Activated CD8-positive, alpha-beta memory T cell treated with anti-CD3 and anti-CD28 coated beads for 48 hours (primary cell): Measurements from ENCODE around the gene TMEM165.

ENCODE experiments used
- DNase-seq, 3 experiments: peaks; one replicate each; pipeline ENCODE4 v3.0.0-alpha.2; 2020; ENCODE audit warnings: low read depth in 2 of 3, low spot score in 2 of 3

Gene TMEM165

DNA sequence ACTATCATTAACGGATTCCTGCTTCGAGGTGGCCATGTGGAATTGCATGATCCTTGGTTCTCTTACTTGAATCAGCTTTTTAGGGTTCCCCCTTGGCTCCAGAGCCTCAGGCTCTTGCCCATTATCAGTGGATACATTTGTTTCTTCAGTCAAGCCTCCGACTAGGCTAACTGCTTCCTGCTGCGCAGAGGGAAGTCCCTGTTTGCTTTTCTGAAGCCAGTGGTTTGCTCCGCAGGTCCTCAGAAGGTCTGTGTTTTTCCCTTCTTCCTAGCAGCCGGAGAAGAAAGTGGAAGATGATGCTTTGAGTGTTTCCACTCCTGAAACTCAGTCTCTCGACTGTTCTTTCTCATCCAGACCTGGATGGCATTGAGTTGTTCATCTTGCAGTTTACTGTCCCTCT is 29.1 kb upstream of the TMEM165 start:
- DNase-seq: no peak

DNA sequence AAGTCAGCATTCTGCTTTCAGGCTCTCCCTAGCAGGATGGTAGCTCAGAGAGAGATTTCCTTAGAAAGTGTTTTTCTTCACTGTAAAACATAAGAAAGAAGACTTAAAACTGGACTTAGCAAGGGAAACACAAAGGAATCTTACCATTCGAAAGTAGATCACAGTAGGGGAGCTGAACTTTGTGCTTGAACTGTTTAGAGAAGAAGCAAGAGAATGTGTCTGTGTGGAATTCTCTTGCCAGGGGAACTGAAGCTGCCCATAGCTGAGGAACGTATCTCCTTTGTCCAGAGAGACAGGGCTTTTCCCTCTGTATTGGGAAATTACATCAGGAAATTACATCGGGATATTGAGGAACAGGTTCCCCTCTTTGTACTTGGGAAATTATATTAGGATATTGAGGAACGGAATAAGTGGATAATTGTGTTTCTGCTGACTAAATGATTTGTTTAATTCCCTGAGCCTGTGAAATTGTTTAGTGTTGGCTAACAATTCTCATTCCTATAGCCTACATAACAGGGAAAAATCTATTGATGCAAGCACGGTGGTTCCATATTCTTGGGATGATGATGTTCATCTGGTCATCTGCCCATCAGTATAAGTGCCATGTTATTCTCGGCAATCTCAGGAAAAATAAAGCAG is 28.6 kb upstream of the TMEM165 start:
- DNase-seq: no peak

DNA sequence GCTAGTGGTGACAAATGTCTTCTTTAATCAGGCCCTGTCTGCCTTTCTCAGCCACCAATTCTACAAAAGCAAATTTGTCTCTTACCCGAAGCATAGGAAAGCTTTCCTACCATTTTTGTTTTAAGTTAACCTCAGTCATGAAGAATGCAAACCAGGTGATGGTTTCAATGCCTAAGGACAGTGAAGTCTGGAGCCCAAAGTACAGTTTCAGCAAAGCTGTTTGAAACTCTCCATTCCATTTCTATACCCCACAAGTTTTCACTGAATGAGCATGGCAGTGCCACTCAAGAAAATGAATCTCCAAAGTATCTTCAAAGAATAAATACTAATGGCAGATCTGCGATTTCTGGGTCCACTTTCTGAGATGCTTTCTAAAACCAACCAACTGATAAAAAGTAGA is 25.8 kb upstream of the TMEM165 start:
- DNase-seq: no peak

DNA sequence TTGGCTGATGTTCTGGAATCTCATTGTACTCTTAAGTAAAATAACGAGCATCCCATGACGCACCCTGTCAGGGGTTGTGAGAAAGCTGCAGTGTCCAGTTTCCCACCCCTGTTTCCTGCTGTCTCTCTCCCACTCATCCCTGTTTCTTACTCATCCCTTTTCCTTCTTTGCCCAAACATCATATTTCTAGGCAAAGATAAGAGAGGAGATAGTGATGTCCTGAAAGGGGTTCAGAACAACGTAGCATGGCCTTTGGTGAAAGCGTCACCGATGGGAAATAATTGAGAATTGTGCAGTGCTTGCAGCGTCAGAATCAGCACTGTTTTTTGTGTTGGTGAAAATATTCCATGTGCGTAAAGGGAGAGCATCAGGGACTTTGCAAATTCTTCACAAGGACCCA is 23.5 kb upstream of the TMEM165 start:
- DNase-seq: no peak

DNA sequence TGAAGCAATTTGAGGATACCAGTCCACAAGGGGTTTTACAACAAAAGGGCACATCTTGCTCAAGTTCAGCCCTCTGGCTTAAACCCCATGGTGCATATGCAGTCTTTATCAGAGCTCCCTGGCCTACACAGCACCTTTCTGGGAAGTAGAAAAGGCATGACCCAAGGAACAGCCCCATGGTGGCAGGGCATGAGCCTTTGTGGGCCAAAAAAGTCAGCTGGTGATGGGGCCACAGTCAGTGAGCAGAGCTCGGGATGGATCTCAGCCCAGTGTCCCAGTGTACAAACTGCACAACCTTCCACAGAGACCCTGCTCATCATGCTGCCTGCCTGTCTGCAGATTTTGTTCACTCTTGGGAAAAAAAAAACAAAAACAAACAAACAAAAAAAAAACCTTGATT is 22.3 kb upstream of the TMEM165 start:
- DNase-seq: no peak

DNA sequence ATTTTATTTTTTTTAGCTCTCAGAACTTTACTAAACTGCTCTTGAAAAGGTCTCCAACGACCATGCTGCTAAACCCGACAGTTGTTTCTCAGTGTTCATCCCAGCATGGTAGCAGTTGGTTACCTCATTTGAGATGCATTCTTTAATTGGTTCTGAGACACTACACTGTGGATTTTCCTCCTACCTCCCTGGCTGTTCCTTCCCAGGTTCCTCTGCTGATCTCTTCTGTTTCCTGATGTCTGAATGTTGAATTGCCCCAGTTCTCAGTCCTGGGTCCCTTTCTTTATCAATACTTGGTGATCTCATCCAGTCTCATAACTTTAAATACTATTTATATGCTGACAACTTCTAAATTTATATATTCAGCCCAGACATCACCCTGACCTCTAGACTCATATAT is 19.1 kb upstream of the TMEM165 start:
- no peak for DNase-seq

DNA sequence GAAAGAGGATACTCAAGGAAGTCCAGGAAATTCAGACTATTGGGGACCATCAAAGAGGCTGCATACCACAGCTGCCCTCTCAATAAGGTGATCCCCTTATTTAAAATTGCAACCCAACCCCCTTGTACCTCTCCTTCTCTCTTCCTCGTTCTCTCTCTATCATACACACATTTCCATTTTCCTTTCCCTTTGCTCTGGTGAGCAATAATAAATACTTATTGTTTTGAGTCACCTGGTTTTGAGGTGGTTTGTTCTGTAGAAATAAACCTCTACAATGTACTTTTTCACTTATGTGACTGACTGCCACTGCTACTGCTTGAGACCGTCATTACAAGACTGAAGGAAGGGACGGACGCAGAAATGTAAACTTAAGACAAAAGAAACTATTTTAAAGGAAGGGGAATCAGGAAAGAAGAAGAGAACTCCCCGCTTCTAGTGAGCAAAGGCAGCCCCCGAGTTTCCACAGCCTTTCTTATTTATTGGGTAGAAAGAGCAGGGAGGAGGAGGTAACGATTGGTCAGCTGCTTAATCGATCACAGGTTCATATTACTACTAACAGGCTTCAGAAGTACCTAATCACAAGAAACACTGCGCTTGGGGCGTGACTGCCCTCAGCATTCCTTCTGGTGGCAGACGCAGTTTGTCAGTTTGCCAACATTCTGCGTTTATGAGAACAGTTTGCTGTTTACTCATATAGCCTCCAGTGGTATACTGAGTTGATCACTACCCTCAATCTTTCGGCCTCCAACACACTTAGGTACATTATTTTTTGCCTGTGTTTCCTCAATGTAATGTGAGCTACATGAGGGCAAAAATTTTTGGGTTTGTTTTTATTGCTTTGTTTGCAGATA is 16.9 kb upstream of the TMEM165 start:
- DNase-seq: no peak

DNA sequence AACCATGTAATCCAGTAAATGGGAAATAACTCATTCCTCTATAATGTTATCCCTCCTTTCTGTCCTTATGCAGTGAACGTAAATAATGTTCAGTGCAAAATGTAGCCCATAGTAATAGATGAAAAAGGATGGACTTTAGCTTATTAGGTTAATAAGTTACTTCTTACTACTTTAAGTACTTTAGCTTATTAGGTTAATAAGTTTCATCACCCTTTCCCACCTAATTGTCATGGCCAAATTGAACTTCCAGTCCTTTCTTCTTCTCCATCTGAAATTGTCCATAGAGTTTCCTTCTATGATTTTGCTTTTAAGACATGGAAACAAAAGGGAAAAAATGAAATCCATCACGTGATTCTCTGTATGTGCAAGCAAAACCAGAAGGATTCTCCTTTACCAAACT is 15.2 kb upstream of the TMEM165 start:
- no peak for DNase-seq

DNA sequence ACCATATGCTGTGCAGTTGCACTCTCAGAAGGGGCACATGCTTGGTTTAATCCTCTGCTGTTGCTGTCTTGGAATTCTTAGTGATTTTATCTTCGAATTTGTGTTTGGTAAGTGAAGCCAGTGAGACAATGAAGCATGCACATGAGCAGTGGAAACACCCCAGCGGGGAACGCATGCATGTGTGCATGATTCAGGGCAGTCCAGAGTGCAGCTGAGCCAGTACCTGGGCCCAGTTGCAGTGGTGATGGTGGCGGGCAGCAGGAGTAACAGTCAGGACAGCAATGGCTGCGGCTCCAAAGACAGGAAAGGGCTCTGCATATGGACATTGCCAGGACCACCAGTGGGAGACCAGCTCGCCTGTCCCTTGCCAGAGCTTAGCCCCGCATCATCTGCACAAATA is 14.3 kb upstream of the TMEM165 start:
- no peak for DNase-seq

DNA sequence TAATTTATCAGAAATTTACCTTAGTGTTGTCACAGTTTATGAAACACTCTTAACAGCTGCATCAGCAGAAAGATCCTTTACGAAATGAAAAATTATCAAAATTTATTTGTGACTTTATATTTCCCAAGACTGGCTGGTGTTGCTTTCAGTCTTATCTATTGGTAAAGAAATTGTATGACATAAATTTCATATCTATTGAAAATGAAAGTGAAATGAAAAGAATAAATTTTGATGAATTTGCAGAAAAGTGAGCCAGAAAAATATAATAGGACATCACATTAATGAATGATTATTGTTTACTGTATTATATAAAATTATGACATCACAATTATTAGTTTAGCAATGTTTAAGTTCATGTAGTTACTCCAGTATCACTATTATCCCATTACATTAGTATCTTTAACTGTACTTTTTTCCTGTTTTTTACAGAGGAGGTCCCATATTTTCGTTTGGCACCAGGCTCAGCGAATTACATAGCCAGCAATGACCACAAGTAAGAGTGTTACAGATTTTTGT is 13.2 kb upstream of the TMEM165 start:
- DNase-seq: no peak

DNA sequence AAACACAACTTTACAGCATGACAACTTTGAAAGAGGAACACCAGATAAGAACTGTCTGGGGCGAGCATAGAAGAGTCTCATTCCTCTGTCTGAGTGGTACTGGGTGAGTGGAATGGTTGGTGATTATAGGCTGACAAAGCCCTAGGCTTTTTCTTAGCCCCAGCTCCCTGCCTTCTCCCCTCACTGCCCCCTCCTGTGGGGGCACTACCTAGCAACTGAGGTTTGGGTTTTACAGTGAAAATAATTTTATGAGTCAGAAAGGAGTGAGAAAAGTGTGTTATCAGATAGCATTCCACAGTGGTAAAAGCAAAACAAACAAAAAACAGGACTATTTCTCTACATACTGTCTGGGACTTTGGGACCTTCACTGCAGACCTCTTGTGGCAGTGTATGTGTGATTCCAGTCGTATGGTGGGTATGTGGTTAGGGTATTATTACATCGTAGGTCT is 10.5 kb upstream of the TMEM165 start:
- no peak for DNase-seq

DNA sequence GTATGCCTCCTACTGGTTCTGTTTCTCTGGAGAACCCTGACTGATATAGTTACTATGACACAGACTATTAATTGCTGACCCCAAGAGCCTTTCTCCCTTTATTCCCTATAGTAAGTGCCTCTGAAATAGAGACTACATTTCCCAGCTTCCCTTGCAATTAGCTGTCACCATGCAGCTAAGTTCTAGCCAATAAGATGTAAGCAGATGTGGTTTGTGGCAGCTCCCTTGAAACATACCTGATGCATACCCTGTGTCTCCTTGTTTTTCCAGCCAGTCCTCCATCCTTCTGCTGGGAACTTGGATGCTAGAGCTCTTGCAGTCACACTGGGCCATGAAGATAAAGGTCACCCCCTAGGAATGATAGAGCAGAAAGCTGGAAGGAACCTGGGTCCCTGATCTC is 9.7 kb upstream of the TMEM165 start:
- no peak for DNase-seq

DNA sequence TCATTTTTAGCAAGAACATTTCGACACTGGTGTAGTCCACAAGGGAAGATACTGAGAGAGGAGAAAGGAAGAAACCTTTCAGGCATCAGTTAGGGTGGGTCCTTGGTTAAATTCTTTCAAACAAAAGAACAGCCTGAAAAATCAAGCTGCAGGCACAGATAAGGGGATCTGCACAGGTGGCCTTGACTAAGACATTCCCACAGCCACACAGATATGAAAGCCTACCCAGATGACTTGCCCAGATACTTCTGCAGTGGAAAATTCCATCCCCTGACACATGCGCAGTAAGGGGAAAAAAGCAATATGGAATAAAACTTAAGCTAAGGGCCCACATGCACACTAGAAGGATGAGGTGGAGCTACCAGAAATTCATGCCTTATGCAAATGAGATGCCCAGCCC is 8.9 kb upstream of the TMEM165 start:
- no peak for DNase-seq

DNA sequence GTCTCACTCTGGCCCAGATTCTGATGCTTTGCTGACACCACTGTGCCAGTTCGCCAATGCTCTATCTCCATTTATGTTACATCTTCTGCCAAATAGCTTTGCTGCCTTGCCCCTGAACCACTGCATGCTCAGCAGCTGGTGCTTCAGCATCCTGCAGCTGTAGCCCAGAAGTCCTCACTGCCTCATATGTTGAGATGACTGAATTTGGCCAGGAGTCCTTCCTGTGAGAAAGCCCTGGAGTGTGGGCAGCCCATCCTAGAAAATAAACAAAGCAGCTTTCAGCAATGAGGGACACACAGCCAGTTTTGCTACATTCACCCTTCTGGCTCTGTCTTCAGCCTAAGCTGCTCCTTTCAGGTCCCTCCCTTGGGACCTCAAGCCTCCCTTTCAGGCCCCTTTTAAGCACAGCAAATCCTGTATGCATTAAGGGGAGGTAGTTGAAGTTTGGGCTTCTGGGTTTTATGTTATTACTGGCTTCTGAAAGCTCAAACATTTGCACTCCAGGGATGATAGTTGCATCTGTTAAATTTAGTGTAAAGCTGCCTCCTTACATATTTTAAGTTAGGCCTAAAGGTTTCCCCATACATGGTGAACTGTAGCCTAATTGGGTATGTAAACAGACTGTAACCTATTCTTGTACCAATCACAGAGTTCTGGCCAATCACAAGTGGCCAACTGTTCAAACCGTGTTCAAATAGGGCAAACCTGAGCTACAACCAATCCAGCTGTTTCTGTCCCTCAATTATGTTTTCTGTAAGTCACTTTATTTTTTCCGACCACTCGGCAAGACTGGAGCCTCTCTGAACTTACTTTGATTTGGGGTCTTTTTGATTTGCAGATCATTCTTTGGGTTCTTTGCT is 2.1 kb upstream of the TMEM165 start:
- DNase-seq: no peak

DNA sequence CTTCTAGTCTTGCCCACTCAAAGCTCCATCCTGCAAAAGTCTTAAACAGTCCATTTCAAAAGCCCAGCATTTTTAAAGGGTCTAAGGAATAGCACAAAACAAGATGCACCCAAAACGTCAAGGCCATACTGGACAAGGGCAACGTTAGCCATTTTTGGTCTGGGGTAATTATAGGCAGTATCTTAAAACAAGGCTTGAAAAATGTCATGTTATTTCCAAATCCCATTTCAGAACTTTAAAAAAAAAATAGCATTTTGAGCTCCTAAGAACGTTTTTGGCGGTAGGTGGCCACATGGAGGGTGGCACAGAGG is 584 bp upstream of the TMEM165 start:
- DNase-seq: no peak

DNA sequence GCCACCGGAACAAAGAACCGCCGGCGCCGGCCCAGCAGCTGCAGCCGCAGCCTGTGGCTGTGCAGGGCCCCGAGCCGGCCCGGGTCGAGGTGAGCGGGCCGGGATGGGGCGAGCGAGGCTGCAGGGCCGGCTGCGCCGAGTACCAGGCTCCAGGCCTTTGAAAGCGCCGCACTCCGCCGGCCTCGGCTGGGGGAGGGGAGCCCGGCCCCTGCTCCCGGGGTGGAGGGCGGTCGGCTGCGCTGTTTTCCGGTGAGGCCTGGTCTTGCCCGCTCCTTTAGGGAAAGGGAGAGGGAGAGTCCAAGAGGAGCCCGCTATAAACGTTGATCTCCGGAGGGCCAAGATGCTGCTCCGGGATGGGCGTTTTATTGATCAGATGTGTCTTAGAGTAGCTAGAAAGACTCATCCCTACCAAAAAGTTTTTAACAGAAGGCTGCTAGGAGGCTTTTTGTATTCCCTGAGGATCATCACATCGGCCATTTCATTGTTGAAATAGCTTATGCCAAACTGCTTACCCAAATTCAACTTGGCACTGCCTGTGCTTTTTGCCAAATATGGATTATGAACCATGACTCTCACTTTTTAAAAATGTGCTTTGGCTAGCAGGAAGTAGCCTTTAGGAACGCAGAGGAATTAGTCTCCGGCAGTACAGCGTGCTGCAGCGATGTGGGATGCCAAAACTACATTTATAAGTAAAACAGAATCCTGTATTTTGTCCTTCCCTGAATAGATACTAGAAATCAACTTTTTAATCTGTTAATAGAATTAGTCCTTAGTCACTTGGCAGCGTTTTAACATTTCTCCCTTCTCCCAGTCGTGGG is 760 bp downstream of the TMEM165 start:
- DNase-seq: peak in 2 of 3 experiments; percentile 12 to 16

DNA sequence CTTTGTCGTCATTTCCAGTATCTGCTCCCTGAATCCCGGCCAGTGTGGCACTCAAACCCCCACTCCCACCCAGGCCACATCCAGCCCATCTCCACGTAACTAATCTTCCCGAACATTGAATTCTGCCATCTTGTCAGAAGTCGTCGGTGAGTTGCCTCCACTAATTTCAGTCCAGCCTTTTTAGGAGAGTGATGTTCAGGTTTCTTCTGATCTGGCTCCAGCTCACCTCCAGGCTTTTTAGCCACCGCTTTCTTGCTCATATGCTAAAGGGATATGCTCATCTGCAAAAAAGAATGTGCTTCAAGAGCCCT is 1.3 kb downstream of the TMEM165 start:
- DNase-seq: no peak

DNA sequence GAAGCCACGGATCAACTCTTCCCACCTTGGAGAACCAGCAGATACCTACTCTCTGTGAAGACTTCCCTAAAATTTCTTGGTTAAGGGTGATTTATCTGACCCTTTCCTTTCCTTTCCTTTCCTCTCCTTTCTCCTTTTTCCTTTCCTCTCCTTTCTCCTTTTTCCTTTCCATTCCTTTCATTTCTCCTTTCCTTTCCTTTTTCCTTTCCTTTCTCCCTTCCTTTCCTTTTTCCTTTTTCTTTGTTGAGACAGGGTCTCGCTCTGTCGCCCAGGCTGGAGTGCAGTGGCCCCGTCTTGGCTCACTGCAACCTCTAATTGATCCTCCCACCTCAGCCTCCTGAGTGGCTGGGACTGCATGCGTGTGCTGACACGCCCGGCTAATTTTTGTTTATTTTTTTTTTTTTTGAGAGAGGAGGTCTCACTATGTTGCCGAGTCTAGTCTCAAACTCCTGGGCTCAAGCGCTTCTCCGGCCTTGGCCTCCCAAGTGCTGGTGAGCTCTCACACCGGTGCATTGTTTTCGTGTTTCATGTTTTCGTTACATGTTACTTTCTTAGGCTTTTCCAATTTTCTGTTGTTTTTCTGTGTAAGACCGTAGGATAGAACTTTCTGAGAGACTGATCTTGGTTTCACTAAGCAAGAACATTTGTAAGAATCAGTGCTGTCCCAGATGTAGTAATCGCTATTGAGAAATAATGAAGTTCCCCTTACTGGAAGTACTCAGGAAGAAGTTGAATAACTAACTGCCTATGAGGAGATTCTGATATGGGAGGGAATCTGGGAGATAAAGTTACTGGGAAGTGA is 2.0 kb downstream of the TMEM165 start:
- DNase-seq: no peak

DNA sequence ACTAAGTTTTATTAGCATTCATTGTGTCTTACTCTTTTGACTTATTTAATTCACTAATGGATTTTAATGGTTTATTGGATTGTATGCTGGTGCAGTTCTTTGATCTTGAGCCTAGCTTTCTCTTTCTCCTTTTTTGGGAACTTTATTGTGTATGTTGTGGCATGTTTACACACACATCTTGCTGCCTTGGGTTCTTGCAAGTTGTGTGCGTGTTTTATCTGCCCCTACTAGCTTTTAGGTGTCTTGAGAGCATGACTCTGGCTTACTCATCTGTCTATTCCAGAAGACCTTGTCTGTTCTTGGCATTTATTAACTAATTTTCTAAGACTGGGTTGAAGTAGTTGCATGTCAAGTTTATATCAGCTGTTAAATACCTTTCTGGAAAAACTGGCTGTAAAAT is 2.7 kb downstream of the TMEM165 start:
- no peak for DNase-seq

DNA sequence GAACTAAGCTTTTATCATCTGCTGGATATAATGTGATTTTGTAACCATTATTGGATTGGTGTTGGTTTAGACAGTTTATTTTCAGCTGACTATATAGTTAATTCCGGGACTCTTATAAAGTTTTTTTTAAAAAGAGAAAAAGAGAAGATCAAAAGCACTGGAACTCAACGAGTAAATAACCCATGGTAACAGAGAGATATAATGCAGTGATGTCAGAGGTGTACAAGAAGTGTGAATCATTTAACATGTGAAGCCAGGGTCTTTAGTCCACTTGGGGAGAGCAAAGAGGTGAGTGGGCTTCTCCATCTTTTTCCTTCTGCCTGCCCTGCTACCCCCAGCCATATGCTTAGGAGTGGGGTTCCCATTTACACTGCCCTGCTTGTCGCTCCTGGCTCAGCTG is 3.2 kb downstream of the TMEM165 start:
- DNase-seq: no peak
